Stomach (tissue), 4 donors: ENCODE measurements around the gene SLC34A3.

Source experiments
- POLR2A ChIP-seq, 4 donors: fragments of 450-650 bp; IDR thresholded peaks; one replicate each; pipeline ENCODE4 v1.6.1; 2016; ENCODE audit warnings: antibody characterized with exemption in 4 of 4, control low read depth in 2 of 4, mild to moderate bottlenecking in 1 of 4, moderate library complexity in 1 of 4
- POLR2AphosphoS5 ChIP-seq, 3 donors: sonication (generic); formaldehyde crosslinking; IDR thresholded peaks; one replicate each; pipeline ENCODE4 v1.6.1; 2016; ENCODE audit warnings: antibody characterized with exemption in 3 of 3
- TF ChIP-seq, protein P1 (sequence below), 7 experiments: fragments of 450-650 bp in 4 of 7; fragments of 200-600 bp in 3 of 7; sonication (generic) in 3 of 7; IDR thresholded peaks; one replicate each; pipeline ENCODE4 v1.5.1; 2016 to 2019; ENCODE audit warnings: antibody characterized with exemption in 7 of 7, control low read depth in 2 of 7, mild to moderate bottlenecking in 1 of 7

DNA sequence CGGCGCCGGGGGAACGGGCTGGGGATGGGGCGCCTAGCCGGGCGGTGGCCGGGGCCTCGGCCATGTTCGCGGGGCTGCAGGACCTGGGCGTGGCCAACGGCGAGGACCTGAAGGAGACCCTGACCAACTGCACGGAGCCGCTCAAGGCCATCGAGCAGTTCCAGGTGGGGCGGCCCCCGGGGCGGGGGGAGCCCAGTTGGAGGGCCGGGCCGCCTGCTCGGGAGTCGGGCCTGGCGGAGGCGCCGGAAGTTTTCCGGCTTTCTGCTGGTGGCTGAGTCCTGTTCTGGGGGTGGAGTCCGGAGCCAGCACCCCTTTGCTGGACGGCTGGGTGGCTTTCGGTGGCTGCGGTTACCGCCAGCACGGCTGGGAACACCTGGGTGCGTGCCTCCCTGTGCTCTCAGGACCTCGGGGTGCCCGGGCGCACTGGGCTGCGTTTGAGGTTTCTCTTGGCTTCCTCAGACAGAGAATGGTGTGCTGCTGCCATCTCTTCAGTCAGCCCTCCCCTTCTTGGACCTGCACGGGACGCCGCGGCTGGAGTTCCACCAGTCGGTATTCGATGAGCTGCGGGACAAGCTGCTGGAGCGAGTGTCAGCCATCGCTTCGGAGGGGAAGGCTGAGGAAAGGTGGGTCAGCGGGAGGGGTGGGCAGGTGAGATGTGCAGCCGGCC, 24.9 kb downstream of the SLC34A3 start:
- no peak for TF ChIP-seq POLR2A (IDR thresholded peaks at IDR 0.05)
- TF ChIP-seq, protein P1, sequence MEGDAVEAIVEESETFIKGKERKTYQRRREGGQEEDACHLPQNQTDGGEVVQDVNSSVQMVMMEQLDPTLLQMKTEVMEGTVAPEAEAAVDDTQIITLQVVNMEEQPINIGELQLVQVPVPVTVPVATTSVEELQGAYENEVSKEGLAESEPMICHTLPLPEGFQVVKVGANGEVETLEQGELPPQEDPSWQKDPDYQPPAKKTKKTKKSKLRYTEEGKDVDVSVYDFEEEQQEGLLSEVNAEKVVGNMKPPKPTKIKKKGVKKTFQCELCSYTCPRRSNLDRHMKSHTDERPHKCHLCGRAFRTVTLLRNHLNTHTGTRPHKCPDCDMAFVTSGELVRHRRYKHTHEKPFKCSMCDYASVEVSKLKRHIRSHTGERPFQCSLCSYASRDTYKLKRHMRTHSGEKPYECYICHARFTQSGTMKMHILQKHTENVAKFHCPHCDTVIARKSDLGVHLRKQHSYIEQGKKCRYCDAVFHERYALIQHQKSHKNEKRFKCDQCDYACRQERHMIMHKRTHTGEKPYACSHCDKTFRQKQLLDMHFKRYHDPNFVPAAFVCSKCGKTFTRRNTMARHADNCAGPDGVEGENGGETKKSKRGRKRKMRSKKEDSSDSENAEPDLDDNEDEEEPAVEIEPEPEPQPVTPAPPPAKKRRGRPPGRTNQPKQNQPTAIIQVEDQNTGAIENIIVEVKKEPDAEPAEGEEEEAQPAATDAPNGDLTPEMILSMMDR (IDR thresholded peaks at IDR 0.05) = no peak
- TF ChIP-seq POLR2AphosphoS5 (IDR thresholded peaks at IDR 0.05) = no peak
